IMR-90 (cell line): ENCODE measurements around the gene ZNF211. TPM values are rescaled to one million over a fixed set of nuclear protein-coding genes. Genes with fewer than 3 reads are reported as not detected.

ENCODE experiments used
- ATAC-seq: fragments of 200-7000 bp; cut with Tn5 transposase; 2 replicates; pipeline ENCODE4 v1.9.1; 2020; ENCODE audit warnings: low read depth, mild to moderate bottlenecking, moderate library complexity
- BruUV-seq: library from RNA; stranded (reverse); fragments of 400-500 nt; replicated peaks from 2 replicates; lab custom pipeline; 2021; lab: Mats Ljungman, UMichigan
- CTCF ChIA-PET: fragments of 300-600 bp; formaldehyde crosslinking; extraction: SDS; loops from one replicate; lab custom pipeline; 2021; ENCODE audit warnings: antibody characterized with exemption; lab: Yijun Ruan, JAX
- POLR2A ChIA-PET: fragments of 300-600 bp; sonication (Branson Sonifier 250); formaldehyde crosslinking; loops from one replicate; lab custom pipeline; 2022; ENCODE audit warnings: antibody characterized with exemption; ENCODE audit not compliant: unreplicated experiment; lab: Charles Lee
- DNase-seq: peaks from one replicate; pipeline ENCODE4 v3.0.0; 2013
- H2AFZ ChIP-seq: replicated peaks from 2 replicates; pipeline ENCODE3; 2013; ENCODE audit warnings: low read length, mild to moderate bottlenecking; ENCODE audit not compliant: poor library complexity
- H2AK5ac ChIP-seq: 2 replicates; pipeline ENCODE4 v1.6.1; 2013; ENCODE audit warnings: low read depth, low read length, inconsistent platforms
- H2AK9ac ChIP-seq: replicated peaks from 2 replicates; pipeline ENCODE3; 2013; ENCODE audit warnings: mild to moderate bottlenecking, low read depth, low read length, moderate library complexity; ENCODE audit not compliant: poor library complexity
- H2BK120ac ChIP-seq: 2 replicates; pipeline ENCODE4 v1.6.1; 2013; ENCODE audit warnings: low read depth, low read length, inconsistent platforms
- H2BK15ac ChIP-seq: 3 replicates; pipeline ENCODE4 v1.6.1; 2013; ENCODE audit warnings: low read depth, low read length, inconsistent platforms
- H2BK20ac ChIP-seq: 2 replicates; pipeline ENCODE4 v1.6.1; 2013; ENCODE audit warnings: low read depth, mild to moderate bottlenecking, inconsistent platforms, low read length, moderate library complexity
- H2BK5ac ChIP-seq: 2 replicates; pipeline ENCODE4 v1.6.1; 2013; ENCODE audit warnings: mild to moderate bottlenecking, low read depth, low read length, inconsistent platforms; ENCODE audit not compliant: poor library complexity, severe bottlenecking
- H3K14ac ChIP-seq: replicated peaks from 2 replicates; pipeline ENCODE4 v1.6.1; 2013; ENCODE audit warnings: low read depth, low read length, inconsistent platforms
- H3K18ac ChIP-seq: 2 replicates; pipeline ENCODE4 v1.6.1; 2013; ENCODE audit warnings: low read depth, low read length, control low read depth
- H3K23ac ChIP-seq: 2 replicates; pipeline ENCODE4 v1.6.1; 2013; ENCODE audit warnings: low read depth, low read length, inconsistent platforms
- H3K27ac ChIP-seq: 2 replicates; pipeline ENCODE4 v1.5.1; 2013; ENCODE audit warnings: mild to moderate bottlenecking, control low read depth, low read length; ENCODE audit not compliant: insufficient read depth
- H3K27me3 ChIP-seq: 2 replicates; pipeline ENCODE4 v1.6.1; 2013; ENCODE audit warnings: low read length; ENCODE audit not compliant: control insufficient read depth, insufficient read depth
- H3K36me3 ChIP-seq: 2 replicates; pipeline ENCODE4 v1.6.1; 2013; ENCODE audit warnings: low read length, mixed read lengths; ENCODE audit not compliant: control insufficient read depth, insufficient read depth
- H3K4ac ChIP-seq: 2 replicates; pipeline ENCODE4 v1.6.1; 2013; ENCODE audit warnings: low read depth, low read length, inconsistent platforms
- H3K4me1 ChIP-seq: 2 replicates; pipeline ENCODE4 v1.6.1; 2013; ENCODE audit warnings: low read length, mixed read lengths; ENCODE audit not compliant: control insufficient read depth, insufficient read depth
- H3K4me2 ChIP-seq: 2 replicates; pipeline ENCODE4 v1.6.1; 2013; ENCODE audit warnings: low read depth, mild to moderate bottlenecking, control low read depth, low read length, moderate library complexity
- H3K4me3 ChIP-seq: 2 replicates; pipeline ENCODE4 v1.5.1; 2013; ENCODE audit warnings: low read depth, mild to moderate bottlenecking, control low read depth, low read length, moderate library complexity; ENCODE audit not compliant: insufficient read depth
- H3K56ac ChIP-seq: 2 replicates; pipeline ENCODE4 v1.6.1; 2013; ENCODE audit warnings: low read length, inconsistent platforms; ENCODE audit not compliant: insufficient read depth; ENCODE audit errors: extremely low read depth
- H3K79me1 ChIP-seq, 2 experiments: 2 replicates each; pipeline ENCODE4 v1.6.1; 2013; ENCODE audit warnings: low read length in 2 of 2, inconsistent platforms in 1 of 2, low read depth in 1 of 2
- H3K9ac ChIP-seq: 2 replicates; pipeline ENCODE4 v1.6.1; 2013; ENCODE audit warnings: low read depth, low read length, control low read depth
- H3K9me1 ChIP-seq: 2 replicates; pipeline ENCODE4 v1.6.1; 2013; ENCODE audit warnings: low read length, inconsistent platforms; ENCODE audit not compliant: insufficient read depth
- H3K9me3 ChIP-seq: 2 replicates; pipeline ENCODE4 v1.6.1; 2013; ENCODE audit warnings: low read length; ENCODE audit not compliant: control insufficient read depth, insufficient read depth
- H4K20me1 ChIP-seq: 2 replicates; pipeline ENCODE4 v1.6.1; 2013; ENCODE audit warnings: low read length, inconsistent platforms; ENCODE audit not compliant: insufficient read depth
- H4K5ac ChIP-seq: 2 replicates; pipeline ENCODE4 v1.6.1; 2013; ENCODE audit warnings: mild to moderate bottlenecking, low read depth, low read length, control low read depth
- H4K8ac ChIP-seq, 2 experiments: 2 replicates each; pipeline ENCODE4 v1.6.1; 2013; ENCODE audit warnings: low read depth in 2 of 2, low read length in 2 of 2, control low read depth in 1 of 2, inconsistent platforms in 1 of 2
- H4K91ac ChIP-seq: 2 replicates; pipeline ENCODE4 v1.6.1; 2013; ENCODE audit warnings: low read depth, low read length, inconsistent platforms; ENCODE audit not compliant: insufficient read depth
- MAZ ChIP-seq: IDR thresholded peaks from 2 replicates; pipeline ENCODE4 v1.6.1; 2012; ENCODE audit warnings: low read depth, mild to moderate bottlenecking, low read length, improper control_type of control experiment, moderate library complexity, borderline replicate concordance
- WGBS, 2 experiments: methylation state at CpG; one replicate each; pipeline versions ENCODE4 v1.1.5 to v1.1.7; 2013; ENCODE audit warnings: missing lambda C conversion rate in 2 of 2; ENCODE audit not compliant: insufficient read length in 1 of 2; ENCODE audit errors: extremely low coverage in 2 of 2; 5-methylcytosine and 5-hydroxymethylcytosine counted together
- dilution Hi-C: fragments of 300-500 bp; cut with HindIII; formaldehyde crosslinking; loops from one replicate; pipeline ENCODE4 v1.14.3; 2018; ENCODE audit warnings: low sequenced_read_pairs; ENCODE audit not compliant: unreplicated experiment
- in situ Hi-C: fragments of 300-500 bp; cut with MboI; formaldehyde crosslinking; loops from 3 replicates; pipeline ENCODE4 v1.14.3; 2019; ENCODE audit warnings: low sequenced_read_pairs, inconsistent platforms, mixed read lengths
- intact Hi-C: fragments of 100-400 bp; cut with micrococcal nuclease; formaldehyde crosslinking; loops from 2 replicates; pipeline ENCODE4 v1.10.0; 2022
- polyA plus RNA-seq, 3 experiments: library from polyadenylated mRNA; depleted of rRNA; stranded (reverse); fragments of >200 nt; gene quantifications; 2 replicates each; pipeline ENCODE4 v1.2.3, GENCODE V29; 2012; ENCODE audit warnings: low replicate concordance in 1 of 3
- total RNA-seq: library from RNA; depleted of rRNA; stranded (reverse); fragments of >200 nt; gene quantifications from 2 replicates; pipeline ENCODE4 v1.2.3, GENCODE V29; 2012
- TF ChIP-seq, protein P1 (sequence below): fragments of 150-350 bp; IDR thresholded peaks from 2 replicates; pipeline ENCODE4 v1.6.1; 2017; ENCODE audit warnings: mild to moderate bottlenecking, antibody characterized with exemption, low read length, low read depth
- TF ChIP-seq, protein P2 (sequence below): fragments of 150-350 bp; IDR thresholded peaks from 2 replicates; pipeline ENCODE4 v1.6.1; 2016; ENCODE audit warnings: low read depth, mild to moderate bottlenecking, low read length, moderate library complexity, borderline replicate concordance

Gene ZNF211
- total and polyA plus RNA-seq, 2 of the 4 experiments (the other 2 are of a cell fraction) = 8.7 to 13.1 TPM

DNA sequence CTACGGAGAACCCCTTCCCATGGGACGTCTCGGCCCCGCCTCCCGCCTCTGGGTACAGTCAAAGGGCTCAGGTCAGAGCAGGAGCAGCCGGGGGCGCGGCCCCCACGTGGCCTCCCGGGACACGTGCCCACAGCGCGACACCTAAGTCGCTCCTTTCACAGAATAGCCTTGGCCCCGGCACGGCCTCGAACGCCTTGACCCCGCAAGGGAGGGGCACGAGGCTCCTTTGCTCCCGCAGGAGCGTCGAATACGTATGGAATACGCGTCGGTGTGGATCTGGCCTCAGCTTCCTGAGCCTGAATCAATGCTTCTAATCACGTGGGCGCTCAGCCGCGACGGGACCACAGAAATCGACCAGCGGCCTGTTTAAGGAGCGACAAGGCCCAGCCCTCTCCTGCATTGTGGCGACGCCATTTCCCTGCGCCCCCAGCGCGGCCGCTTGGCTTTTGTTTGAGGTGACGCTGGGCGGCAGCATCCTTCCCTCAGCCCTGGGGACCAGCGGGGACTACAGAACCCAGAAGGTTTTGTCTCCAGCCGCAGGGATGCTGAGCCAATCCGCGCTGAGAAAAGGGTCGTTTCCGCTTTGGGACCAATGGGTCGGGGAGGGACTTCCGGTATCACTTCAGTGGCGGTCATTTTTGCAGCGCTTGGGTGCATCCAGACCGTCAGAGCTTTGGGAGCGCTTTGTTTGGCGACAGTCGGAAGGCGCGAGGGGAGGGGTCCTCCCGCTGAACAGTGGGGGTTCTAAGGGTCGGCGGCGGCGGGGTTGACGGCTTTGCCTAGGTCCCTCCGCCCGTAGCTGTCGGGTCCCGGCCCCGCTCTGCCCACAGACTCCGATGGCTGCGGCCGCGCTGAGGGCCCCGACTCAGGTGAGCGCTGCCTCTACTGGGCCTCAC lies 49.2 kb upstream of the ZNF211 start, which contains the start of gene ZIK1:
Gene ZIK1, plus strand, starts transcription at position 625 of the 896 bp plus-strand sequence. Its CDS starts 212 bp downstream, at position 837.
- CTCF ChIA-PET = no interaction called here
- Histone ChIP-seq H2AK9ac (peak within 1 kb of the TSS; percentile 88), H3K9ac (peak within 1 kb of the TSS; percentile 67), H2BK15ac (peak within 1 kb of the TSS; percentile 15; the same call in 1 of the 3 replicates), H3K27me3 (no peaks in the 10 kb centered on the region), H4K5ac (peak within 1 kb of the TSS; percentile 97), H3K23ac (peak within 1 kb of the TSS; percentile 1; the same call in 1 of the 2 replicates), H2BK120ac (no peak within 1 kb of the TSS), H3K14ac (peak within 1 kb of the TSS; percentile 56), H3K9me3 (peaks cover 18% of the 10 kb centered on the region), H2BK5ac (peak within 1 kb of the TSS; percentile 42), H3K79me1 (peaks cover 14 to 29% of the 10 kb centered on the region in 2 experiments), H3K36me3 (peaks cover 10% of the 10 kb centered on the region), H3K27ac (peak within 1 kb of the TSS; percentile 72), H4K8ac (peak within 1 kb of the TSS; percentile 84 to 98), H2AK5ac (peak within 1 kb of the TSS; percentile 7; the same call in 1 of the 2 replicates), H3K18ac (peak within 1 kb of the TSS; percentile 70), H4K20me1 (0 out of 2 replicates have a peak, but pooled peaks cover 3% of the 10 kb centered on the region), H3K9me1 (no peaks in the 10 kb centered on the region; the same call in 1 of the 2 replicates), H3K4me1 (peaks cover 4% of the 10 kb centered on the region), H2BK20ac (no peak within 1 kb of the TSS), H3K4me2 (peak within 1 kb of the TSS; percentile 88), H2AFZ (peak within 1 kb of the TSS; percentile 99), H3K56ac (no peak within 1 kb of the TSS), H4K91ac (peak within 1 kb of the TSS; percentile 50), H3K4ac (peak within 1 kb of the TSS; percentile 72), H3K4me3 (peak within 1 kb of the TSS; percentile 70)
- POLR2A ChIA-PET = interaction anchor here (0.5 kb wide), 1 partner anchor 29 kb away, joined by 3 read pairs; no protein-coding TSS in a partner anchor
- DNase-seq = peak; percentile 92
- intact Hi-C loops = no loop called here
- dilution Hi-C loops = no loop called here
- no TSS peak for BruUV-seq
- TF ChIP-seq, protein P1, sequence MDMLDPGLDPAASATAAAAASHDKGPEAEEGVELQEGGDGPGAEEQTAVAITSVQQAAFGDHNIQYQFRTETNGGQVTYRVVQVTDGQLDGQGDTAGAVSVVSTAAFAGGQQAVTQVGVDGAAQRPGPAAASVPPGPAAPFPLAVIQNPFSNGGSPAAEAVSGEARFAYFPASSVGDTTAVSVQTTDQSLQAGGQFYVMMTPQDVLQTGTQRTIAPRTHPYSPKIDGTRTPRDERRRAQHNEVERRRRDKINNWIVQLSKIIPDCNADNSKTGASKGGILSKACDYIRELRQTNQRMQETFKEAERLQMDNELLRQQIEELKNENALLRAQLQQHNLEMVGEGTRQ = peak; percentile 74
- peak; percentile 25; the same call in 1 of the 2 replicates for TF ChIP-seq MAZ
- TF ChIP-seq, protein P2, sequence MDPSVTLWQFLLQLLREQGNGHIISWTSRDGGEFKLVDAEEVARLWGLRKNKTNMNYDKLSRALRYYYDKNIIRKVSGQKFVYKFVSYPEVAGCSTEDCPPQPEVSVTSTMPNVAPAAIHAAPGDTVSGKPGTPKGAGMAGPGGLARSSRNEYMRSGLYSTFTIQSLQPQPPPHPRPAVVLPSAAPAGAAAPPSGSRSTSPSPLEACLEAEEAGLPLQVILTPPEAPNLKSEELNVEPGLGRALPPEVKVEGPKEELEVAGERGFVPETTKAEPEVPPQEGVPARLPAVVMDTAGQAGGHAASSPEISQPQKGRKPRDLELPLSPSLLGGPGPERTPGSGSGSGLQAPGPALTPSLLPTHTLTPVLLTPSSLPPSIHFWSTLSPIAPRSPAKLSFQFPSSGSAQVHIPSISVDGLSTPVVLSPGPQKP = no peak
- WGBS, 2 experiments = 2% methylated on average over 38 of the region's 76 CpGs; no CpG with 5 or more reads in 1 of the 2 experiments
- in situ Hi-C loops = no loop called here
- peak; percentile 91 for ATAC-seq
